ENCODE data around the gene AHCYL1.
"Not testable (repeated sequence)": the region's sequence is repeated elsewhere in the genome, so short reads cannot be mapped to it uniquely, and the experiment has no call there.

Gene AHCYL1

DNA sequence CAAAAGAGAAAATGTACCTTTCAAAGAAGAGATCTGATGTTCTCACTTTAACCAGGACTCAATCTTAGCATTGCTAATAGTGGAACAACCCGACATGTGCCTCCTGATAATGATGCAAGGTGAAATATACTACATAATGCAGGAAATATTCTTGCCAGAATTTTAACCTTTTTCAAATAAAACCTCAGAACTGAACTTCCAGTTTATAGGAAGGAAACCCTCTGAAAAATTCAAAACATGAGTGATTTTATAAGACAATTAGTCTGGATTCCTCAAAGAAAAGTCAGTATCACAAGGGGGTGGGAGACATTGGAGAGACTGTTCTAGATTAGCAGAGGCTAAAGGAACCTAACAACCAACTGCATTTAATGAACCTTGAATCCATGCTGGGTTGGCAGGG, 18.1 kb downstream of the AHCYL1 start:
- no peak for DNase-seq

DNA sequence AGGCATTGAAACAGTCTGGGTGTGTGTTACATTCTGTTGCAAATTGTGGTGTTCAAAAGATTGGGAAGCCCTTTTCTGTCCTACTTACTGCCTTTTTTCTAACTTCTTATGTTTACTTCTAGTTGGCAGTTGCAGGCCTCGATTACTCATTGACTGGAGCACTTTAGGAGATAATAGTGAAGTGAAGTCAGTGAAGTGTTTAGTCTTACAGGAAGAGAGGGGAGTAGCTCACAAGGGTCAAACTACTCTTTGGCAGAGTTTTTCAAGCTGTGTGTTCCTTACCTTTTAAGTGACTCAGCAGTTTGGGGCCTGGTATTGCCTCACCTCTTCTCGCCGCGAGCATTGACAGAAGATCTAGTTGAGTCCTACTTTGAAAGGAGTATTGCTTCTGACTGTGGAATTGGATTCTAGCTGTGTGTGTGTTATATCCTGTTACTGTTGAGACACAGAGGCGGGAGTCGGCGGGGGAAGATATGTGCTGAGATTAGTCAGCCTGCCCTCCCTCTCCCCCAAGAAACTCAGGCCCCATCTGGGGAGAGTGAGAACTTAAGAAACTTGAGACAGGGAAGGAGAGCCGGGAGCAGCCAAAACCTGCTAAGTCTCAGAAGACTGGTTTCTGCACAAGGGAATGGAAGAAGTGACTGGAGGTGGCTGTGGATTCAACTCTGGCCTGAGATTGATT, 19.3 kb downstream of the AHCYL1 start:
- DNase-seq = peak; percentile 66

DNA sequence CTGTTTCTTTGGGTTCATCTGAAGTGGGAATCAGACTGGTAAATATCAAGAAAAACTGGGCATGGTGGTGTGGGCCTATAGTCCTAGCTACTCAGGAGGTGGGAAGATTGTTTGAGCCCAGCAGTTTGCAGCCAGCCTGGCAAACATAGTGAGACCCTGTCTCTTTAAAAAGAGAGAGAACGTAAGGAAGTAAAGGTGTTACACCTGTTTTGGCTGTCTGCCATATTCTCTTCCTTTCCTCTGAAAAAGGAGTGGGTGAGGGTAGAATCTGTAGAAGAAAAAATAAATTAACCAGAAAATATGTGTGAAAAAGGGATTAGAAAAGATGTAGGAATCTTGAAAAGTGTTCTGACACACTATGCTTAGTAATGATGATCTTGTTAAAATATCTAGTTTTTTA, 20.0 kb downstream of the AHCYL1 start:
- no peak for DNase-seq

DNA sequence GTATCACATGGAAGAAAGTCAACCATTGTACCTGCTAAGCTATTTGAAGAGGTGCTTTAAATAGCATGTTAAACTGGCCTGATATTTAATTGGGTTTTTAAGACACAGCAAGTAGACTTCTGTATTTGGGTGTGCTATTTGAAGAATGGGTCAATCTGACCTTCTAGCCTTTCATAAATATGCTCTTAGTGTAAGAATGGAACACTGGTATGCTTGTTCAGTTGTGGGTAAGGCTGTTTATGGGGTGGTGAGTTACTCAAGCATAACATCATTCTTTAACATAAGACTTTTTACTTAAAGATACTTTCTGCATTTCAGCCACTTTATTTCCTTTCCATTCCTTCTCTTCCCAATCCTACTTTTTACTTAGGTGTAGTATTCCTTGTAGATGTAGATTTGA, 21.4 kb downstream of the AHCYL1 start:
- no peak for DNase-seq

DNA sequence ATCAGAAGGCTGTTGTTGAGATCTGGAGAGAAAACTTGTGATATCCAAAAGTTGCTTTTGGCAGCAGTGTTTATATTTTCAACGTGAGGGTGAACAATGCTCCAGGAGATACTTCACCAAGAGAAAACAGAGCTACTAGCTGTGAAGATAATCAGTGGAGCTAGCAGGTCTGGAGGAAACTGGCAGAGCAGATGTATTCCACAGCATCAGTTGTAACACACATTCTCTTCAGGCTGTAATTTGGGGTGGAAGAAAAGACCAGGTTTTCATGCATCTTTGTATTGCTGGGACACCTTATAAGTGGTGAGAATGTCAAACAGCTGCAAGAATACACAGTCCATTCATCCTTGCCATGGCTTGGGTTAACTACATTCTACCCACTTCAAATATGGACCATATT, 22.0 kb downstream of the AHCYL1 start:
- no peak for DNase-seq

DNA sequence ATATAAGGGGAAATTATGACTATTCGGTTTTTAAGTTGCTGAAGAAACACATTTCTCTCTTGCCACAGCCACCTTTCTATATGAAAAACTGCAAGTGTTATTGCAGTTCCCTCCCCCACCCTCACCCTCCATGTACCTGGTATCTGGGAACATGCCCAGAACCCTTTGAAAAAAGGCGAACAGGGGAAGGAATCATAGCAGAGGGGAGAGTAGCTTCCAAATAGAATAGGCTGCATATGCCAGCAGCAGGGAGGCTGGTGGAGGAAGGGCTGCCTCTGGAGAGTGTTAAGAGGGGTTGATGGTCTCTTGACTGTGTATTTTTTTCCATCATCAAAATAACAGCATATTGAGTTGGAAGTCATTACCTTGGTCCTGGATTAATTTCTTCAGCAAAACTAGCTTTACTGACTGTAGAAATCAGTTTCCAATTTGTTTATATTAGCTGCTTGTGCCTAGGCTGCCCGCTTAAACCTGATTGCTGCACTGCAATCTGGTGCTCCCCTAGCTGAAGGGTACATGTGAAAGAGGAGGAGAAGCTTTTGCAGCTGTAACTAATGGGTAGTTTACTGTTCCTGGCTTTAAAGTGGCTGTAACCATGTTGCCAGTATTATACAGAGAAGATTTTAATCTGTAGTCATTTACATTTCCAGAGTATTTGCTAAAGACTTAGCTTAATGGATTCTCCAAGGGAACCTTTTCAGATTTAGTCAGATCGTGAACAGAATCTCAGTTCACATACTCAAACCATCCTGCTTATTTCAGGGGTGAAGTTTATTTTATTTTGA, 22.7 kb downstream of the AHCYL1 start:
- no peak for DNase-seq

DNA sequence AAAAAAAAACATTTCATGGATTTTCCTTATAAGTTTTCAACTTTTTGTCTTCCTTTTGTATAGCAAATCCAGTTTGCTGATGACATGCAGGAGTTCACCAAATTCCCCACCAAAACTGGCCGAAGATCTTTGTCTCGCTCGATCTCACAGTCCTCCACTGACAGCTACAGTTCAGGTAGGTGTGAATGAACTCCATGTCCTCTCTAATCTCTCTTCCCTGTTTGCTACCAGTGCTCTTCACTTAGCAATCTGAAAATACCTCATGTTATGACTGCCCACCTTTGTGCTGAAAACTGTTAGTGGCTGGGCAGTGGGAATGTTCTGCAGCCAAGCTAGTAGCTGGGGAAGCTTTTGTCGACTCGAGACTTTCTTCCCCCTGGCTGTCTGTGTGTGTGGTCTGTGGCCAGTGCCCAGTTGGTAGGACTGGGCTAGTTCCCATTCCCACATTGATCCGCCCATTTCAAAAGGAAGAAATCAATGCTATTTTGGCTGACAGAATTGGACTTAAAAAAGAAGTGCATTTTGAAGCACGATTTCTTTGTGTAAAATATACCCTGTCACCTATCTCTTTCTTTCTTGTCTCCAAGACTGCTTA, 24.5 kb downstream of the AHCYL1 start:
- no peak for DNase-seq

GRCh38 chr1:110011527-110012041, 27.0 kb downstream of the AHCYL1 start:
- peak; percentile 18 for DNase-seq

DNA sequence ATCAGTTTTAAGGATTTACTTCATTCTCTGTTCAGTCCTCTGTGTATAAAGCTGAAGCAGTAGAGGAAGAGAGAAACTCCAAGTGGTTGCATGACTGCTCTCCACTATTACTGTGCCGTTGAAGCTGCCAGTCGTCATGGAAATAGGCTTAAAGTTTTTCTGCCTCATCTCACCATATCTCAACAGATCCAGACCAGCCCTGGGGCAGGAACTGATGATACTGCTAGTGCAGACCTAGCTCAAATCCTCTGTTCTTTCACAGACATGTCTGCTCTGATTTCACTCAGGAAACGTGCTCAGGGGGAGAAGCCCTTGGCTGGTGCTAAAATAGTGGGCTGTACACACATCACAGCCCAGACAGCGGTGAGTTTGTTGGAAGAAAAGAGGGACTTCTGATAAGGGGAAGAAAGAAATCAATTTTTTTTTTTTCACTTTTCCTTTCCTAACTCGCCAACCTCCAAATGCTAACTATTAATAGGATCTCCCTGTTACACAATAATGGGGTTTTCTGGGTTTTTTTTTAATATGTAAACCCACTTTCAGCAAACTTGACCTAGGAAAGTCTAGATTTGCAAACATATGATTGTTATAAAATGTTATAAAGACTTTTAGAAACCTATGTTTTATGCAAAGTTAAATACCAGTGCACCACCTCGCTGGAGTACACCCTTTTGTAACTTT, 27.7 kb downstream of the AHCYL1 start:
- DNase-seq = no peak

GRCh38 chr1:110017792-110018191, 33.2 kb downstream of the AHCYL1 start:
- DNase-seq = no peak

- DNase-seq = no peak
These were observed 33.8 kb downstream of the AHCYL1 start for GRCh38 chr1:110018396-110018795.

GRCh38 chr1:110019770-110020169, 35.2 kb downstream of the AHCYL1 start:
- DNase-seq = no peak

GRCh38 chr1:110021285-110021684, 36.7 kb downstream of the AHCYL1 start:
- DNase-seq = no peak

GRCh38 chr1:110024613-110025012, 40.0 kb downstream of the AHCYL1 start:
- DNase-seq = no peak

DNA sequence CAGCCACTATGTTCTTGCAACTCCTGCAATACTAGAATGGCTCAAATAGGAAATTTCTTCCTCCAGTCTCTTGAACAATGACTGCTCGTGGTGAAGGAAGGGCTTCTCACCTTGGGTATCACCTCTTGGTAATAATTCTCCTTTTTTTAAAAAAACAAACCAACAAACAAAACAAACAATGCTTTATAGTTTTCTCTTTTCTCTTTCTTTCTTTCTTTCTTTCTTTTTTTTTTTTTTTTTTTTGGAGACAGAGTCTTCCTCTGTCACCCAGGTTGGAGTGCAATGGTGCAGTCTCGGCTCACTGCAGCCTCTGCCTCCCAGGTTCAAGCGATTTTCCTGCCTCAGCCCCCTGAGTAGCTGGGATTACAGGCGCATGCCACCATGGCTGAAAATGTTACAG, 46.1 kb downstream of the AHCYL1 start:
- not testable (repeated sequence) for DNase-seq

DNA sequence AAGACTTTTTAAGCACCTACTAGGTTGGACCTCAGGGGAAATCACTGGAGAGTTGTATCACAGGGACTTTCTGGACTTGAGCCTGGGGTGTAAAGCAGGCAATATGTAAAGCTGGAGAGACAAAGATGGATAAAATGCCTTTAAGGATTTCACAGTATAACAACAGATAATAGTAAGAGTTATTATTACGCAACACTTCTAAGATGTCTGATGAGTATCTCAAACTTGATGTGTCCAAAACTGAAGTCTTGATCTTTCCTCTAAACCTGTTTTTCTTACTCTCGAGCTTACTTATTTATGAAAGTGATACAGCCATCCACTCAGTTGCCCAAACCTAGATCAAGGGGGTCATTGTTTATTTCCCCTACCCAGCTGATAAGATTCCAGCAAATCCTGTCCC, 47.8 kb downstream of the AHCYL1 start:
- no peak for DNase-seq

- DNase-seq = no peak
These were observed 48.9 kb downstream of the AHCYL1 start for GRCh38 chr1:110033421-110033820.

GRCh38 chr1:110034040-110034450, 49.5 kb downstream of the AHCYL1 start:
- no peak for DNase-seq

DNA sequence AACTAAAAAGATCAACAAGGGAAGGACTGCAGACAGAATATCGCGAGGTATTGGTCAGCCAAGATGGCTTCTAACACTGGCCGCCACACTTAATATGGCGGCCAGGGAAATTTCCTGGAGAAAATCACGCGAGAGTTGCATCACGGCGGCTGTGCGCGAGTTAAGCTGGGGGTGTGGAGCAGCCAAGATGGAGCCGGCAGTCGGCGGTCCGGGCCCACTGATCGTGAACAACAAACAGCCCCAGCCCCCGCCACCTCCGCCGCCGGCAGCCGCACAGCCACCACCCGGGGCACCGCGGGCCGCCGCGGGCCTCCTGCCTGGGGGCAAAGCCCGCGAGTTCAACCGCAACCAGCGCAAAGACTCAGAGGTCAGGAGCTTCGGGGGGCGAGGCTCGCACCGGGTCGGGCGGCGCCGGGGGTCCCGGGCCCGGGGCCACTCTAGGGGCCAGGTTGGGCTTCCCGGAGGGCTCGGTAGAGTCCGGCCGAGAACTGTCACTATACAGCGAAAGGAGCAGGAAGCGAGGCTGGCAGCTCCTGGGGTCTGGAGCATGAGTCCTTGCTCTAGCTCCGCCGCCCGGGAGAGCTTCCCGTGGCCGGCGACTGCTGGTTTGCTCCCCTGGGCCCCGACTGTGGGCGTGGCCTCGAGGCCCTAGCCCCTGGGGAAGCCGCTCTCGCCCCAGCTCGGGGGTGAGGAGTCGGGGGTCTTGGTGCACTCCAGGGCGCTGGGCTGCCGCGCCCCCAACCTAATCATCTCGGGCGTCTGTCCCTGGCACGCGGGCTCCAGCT, 50.1 kb downstream of the AHCYL1 start, which contains the start of gene STRIP1:
STRIP1 (plus strand) TSS at position 174 of the 785 bp plus-strand sequence; CDS start at position 188, 14 bp downstream.
- DNase-seq = peak; percentile 93

GRCh38 chr1:110035236-110035752, 50.7 kb downstream of the AHCYL1 start:
- DNase-seq = no peak

DNA sequence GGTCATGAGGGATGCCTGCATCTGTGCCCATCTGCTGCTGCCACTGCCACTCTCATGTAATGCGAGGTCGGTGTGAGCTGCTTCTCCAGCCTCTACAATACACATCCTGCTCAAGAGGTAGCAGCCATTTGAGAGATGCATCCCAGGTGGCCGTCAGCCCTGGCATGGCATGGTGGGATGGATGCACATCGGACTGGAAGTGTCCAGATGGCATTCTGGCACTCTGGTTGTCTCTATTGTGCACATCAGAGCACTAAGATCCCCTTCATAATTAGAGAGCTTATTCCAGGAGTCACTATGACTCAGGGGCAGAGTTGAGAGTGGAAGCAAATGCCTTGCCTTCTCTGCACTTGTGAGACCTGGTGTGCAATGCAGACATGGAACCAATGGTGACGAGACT, 53.7 kb downstream of the AHCYL1 start:
- DNase-seq = no peak

- DNase-seq = no peak
These were observed 55.1 kb downstream of the AHCYL1 start for GRCh38 chr1:110039641-110040040.
